HG02840 (cell line): ENCODE data around the gene PCNP.
"Not testable (repeated sequence)": the region's sequence is repeated elsewhere in the genome, so short reads cannot be mapped to it uniquely, and the experiment has no call there.

Experiments used
- ATAC-seq: cut with Tn5 transposase; IDR thresholded peaks from one replicate; pipeline ENCODE4 v1.9.1; 2021; ENCODE audit warnings: mild to moderate bottlenecking, moderate library complexity, moderate number of reproducible peaks; ENCODE audit not compliant: unreplicated experiment, low FRiP score

Gene PCNP

DNA sequence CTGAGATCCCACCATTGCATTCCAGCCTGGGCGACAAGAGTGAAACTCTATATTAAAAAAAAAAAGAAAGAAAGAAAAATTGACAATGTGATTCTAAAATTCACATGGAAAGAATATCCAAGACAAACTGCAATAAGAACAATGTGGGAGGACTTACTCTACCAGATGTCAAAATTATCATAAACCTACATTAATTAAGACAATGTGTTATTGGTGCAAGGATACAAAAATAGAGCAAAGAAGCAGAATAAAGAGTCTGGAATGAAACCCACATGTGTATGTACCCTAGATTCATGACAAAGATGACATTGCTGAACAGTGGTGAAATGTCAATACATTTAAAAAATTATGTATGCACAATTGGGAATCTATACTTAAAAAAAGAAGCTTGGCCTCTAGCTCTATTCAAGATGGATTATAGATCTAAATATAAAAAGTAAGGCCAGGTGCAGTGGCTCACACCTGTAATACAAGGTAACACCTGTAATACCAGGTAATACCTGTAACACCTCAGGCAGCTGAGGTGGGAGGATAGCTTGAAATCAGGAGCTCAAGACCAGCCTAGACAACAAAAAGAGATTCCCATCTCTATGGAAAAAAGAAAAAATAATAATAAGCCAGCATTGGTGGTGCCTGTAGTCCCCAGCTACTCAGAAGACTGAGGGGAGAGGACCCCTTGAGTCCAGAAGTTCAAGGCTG lies 57.3 kb downstream of the PCNP start:
- no peak for ATAC-seq

- not testable (repeated sequence) for ATAC-seq
These were observed 58.0 kb downstream of the PCNP start for GRCh38 chr3:101631959-101632358.

DNA sequence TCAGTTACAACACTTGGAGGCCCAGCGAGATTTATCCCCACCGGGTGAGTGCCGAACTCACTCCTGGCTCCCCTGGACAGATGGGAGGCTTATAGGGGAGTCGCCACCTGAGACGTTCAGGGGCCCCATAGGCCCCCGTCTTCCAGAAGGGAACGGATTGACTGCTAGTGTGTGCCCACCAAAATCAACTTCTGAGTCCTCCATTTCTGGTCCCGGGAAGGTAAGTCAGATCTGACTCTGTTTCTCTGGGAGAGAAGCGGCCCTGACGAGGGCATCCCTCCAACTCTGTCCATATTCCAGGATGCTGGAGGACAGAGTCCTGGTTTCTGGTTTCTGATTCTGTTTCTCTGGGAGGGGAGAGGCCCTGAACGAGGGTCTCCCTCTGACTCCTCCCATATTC lies 58.6 kb downstream of the PCNP start:
- ATAC-seq, result no peak

- ATAC-seq, result no peak
These were observed 59.2 kb downstream of the PCNP start for GRCh38 chr3:101633186-101633585.

GRCh38 chr3:101634591-101635196 lies 60.7 kb downstream of the PCNP start:
- no peak for ATAC-seq

DNA sequence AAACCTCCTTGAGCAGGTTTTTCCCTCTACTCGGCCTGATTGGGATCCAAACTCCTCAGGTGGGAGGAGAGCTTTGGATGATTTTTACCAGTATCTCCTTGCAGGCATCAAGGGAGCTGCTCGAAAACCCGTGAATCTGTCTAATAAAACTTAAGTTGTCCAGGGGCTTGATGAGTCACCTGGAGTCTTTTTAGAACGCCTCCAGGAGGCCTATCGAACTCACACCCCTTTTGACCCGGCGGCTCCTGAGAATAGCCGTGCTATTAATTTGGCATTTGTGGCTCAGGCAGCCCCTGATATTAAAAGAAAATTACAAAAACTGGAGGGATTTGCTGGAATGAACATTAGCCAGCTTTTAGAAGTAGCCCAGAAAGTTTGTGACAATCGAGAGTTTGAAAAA lies 61.4 kb downstream of the PCNP start:
- ATAC-seq, result no peak

DNA sequence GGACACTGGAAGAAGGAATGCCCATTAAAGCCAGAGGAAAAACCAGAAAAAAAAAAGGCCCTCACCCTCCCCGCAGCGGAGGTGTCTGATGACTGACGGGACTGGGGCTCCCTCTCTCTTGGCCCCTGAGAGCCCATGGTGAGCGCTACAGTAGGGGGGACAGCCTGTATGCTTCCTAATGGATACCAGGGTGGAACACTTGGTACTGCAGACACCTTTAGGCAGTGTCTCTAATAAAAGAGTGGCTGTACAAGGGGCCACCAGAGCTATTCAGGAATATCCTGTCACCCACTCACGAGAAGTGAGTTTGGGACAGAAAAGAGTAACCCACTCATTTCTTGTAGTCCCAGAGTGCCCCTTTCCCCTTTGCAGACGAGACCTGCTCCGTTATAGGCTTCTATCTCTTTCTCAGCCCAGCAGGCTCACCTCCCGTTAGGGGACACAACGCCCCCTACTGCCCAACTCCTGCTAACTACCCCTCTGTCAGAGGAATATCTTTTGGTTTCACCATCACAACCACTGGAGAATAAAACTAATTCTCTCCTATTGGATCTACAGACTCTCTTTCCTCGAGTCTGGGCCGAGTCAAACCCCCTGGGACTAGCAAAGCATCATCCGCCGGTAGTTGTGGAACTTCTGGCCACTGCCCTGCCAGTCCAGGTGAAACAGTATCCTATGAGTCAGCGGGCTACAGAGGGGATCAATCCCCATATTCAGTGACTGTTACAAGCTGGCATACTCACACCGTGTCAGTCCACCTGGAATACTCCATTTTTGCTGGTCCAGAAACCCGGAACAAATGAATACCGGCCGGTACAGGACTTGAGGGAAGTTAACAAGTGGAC lies 62.2 kb downstream of the PCNP start:
- ATAC-seq, result peak; percentile 90

DNA sequence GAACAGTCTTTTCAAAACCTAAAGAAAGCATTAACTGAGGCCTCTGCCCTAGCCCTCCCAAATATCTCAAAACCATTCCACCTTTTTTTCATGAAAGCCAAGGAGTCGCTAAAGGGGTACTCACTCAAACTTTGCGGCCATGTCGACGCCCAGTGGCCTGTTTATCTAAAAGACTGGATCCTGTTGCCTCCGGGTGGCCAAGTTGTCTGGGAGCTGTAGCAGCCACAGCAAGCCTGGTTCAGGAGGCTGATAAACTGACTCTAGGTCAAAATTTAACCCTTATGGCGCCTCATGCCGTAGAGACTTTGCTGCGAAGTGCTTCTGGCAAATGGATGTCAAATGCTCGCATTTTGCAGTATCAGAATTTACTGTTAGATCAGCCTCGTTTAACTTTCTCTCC lies 63.5 kb downstream of the PCNP start:
- no peak for ATAC-seq

GRCh38 chr3:101638261-101638745 lies 64.3 kb downstream of the PCNP start:
- ATAC-seq, result no peak

DNA sequence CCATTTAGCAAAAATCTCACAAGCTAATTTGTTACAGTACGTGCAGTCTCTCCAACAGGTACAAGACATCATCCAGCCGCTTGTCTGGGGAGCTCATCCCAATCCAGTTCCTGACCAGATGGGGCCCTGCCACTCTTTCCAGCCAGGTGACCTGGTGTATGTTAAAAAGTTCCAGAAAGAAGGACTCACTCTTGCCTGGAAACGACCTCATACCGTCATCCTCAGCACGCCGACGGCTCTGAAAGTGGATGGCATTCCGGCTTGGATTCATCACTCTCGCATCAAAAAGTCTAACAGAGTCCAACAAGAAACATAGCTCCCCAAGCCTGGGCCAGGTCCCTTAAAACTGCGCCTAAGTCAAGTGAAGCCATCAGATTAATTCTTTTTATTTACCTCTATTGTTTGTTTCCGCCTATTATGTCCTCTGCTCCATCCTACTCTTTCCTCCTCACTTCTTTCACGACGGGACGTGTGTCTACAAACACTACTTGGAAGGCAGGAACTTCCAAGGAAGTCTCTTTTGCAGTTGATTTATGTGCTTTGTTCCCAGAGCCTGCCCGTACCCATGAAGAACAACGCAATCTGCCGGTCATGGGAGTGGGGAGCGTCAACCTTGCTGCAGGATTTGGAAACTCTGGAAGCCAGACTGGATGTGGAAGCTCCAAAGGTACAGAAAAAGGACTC lies 65.4 kb downstream of the PCNP start:
- no peak for ATAC-seq

GRCh38 chr3:101640256-101640655 lies 66.3 kb downstream of the PCNP start:
- ATAC-seq, result no peak

GRCh38 chr3:101641397-101642115 lies 67.6 kb downstream of the PCNP start:
- ATAC-seq, result not testable (repeated sequence)

DNA sequence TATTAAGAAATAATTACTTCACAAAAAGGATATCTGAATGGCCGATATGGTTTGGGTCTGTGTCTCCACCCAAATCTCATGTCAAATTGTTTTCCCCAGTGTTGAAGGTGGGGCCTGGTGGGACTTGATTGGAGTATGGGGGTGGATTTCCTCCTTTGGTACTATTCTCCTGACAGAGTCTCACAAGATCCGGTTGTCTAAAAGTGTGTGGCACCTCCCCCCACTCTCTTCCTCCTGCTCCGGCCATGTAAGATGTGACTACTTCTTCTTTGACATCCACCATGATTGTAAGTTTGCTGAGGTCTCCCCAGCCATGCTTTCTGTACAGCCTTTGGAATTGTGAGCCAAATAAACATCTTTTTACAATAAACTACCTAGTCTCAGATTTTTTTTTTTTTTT lies 68.5 kb downstream of the PCNP start:
- ATAC-seq, result no peak

DNA sequence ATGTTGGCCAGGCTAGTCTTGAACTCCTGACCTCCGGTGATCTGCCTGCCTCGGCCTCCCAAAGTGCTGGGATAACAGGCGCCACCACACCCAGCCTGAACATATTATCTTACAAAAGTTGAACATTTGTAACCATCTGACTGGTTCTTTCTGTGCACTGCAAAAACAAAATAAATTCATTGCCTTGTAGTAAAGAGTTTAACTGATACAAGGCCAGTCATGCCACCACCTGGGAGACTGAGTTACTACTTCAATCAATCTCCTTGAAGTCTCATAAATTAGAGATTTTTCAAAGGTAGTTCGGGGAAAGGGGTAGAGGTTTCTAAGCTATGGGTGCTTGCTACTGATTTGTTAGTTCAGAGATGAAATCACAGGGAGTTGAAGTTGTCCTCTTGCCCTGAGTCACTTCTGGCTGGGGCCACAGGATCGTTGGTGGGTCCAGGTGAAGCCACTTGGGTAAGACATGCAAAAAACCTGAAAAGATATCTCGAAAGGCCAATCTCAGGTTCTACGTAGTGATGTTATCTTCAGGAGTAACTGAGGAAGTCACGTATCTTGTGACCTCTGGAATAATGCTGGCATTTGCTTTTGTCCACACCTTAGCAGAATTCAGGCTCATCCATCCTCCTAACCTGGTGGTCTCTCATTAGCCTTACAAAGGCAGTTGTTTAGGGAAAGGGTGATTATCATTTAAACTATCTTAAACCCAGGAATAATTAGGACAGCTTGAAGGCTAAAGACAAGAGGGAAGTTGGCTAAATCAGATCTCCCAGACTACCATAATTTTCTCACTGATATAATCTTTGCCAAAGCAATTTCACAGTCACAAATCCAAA lies 69.2 kb downstream of the PCNP start:
- no peak for ATAC-seq
